ENCODE data around the gene EPB41L3.
"Not testable (repeated sequence)": the region's sequence is repeated elsewhere in the genome, so short reads cannot be mapped to it uniquely, and the experiment has no call there.

DNA sequence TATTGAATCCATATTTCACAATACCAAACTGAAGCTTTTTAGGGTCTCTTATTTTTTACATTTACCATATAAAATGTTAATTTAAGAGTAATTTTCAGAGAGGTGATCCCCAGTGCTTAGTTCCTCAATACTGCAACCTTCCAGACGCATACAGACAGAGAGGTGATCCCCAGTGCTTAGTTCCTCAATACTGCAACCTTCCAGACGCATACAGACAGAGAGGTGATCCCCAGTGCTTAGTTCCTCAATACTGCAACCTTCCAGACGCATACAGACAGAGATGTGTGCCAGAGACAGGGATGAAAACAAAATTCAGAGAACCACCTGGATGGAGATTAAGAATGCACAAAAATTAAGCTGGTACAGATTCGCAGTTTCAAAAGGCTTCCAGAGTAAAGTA is 32.3 kb downstream of the EPB41L3 start:
- TF ChIP-seq CTCF (IDR thresholded peaks at IDR 0.05); POLR2AphosphoS5 (IDR thresholded peaks at IDR 0.05; ENCODE audit: low read depth, low read length): not testable (repeated sequence)
- TF ChIP-seq, protein P1, sequence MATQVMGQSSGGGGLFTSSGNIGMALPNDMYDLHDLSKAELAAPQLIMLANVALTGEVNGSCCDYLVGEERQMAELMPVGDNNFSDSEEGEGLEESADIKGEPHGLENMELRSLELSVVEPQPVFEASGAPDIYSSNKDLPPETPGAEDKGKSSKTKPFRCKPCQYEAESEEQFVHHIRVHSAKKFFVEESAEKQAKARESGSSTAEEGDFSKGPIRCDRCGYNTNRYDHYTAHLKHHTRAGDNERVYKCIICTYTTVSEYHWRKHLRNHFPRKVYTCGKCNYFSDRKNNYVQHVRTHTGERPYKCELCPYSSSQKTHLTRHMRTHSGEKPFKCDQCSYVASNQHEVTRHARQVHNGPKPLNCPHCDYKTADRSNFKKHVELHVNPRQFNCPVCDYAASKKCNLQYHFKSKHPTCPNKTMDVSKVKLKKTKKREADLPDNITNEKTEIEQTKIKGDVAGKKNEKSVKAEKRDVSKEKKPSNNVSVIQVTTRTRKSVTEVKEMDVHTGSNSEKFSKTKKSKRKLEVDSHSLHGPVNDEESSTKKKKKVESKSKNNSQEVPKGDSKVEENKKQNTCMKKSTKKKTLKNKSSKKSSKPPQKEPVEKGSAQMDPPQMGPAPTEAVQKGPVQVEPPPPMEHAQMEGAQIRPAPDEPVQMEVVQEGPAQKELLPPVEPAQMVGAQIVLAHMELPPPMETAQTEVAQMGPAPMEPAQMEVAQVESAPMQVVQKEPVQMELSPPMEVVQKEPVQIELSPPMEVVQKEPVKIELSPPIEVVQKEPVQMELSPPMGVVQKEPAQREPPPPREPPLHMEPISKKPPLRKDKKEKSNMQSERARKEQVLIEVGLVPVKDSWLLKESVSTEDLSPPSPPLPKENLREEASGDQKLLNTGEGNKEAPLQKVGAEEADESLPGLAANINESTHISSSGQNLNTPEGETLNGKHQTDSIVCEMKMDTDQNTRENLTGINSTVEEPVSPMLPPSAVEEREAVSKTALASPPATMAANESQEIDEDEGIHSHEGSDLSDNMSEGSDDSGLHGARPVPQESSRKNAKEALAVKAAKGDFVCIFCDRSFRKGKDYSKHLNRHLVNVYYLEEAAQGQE (IDR thresholded peaks at IDR 0.05; ENCODE audit: insufficient read depth in 1 of 2, low read depth in 2 of 2, low read length in 1 of 2) = not testable (repeated sequence)
